Islet precursor cell (in vitro differentiated cells): Measurements from ENCODE around the gene TMEM43.

Source experiments
- DNase-seq: peaks from one replicate; pipeline ENCODE4 v3.0.0-alpha.2; 2018

TMEM43 gene

GRCh38 chr3:14123308-14124222 is 1.3 kb upstream of the TMEM43 start:
- DNase-seq, result peak; percentile 49

GRCh38 chr3:14124223-14124614 is 633 bp upstream of the TMEM43 start:
- DNase-seq, result peak; percentile 69

- peak; percentile 95 for DNase-seq
Observed at GRCh38 chr3:14125193-14126016, 553 bp downstream of the TMEM43 start.

GRCh38 chr3:14126017-14126886 is 1.4 kb downstream of the TMEM43 start:
- no peak for DNase-seq

- no peak for DNase-seq
Observed at GRCh38 chr3:14126887-14127505, 2.1 kb downstream of the TMEM43 start.

- no peak for DNase-seq
Observed at GRCh38 chr3:14127516-14128161, 2.8 kb downstream of the TMEM43 start.

- no peak for DNase-seq
Observed at GRCh38 chr3:14128724-14129123, 3.9 kb downstream of the TMEM43 start.

GRCh38 chr3:14129296-14129695 is 4.4 kb downstream of the TMEM43 start:
- peak; percentile 18 for DNase-seq

GRCh38 chr3:14130230-14130629 is 5.4 kb downstream of the TMEM43 start:
- peak; percentile 4 for DNase-seq

- DNase-seq, result no peak
Observed at GRCh38 chr3:14130707-14131106, 5.9 kb downstream of the TMEM43 start.

- no peak for DNase-seq
Observed at GRCh38 chr3:14131134-14131533, 6.3 kb downstream of the TMEM43 start.

- DNase-seq, result no peak
Observed at GRCh38 chr3:14132120-14132519, 7.3 kb downstream of the TMEM43 start.

GRCh38 chr3:14132689-14133088 is 7.8 kb downstream of the TMEM43 start:
- DNase-seq, result no peak

- DNase-seq, result no peak
Observed at GRCh38 chr3:14133188-14133800, 8.4 kb downstream of the TMEM43 start.

GRCh38 chr3:14133876-14134275 is 9.0 kb downstream of the TMEM43 start:
- no peak for DNase-seq

- no peak for DNase-seq
Observed at GRCh38 chr3:14134291-14134690, 9.4 kb downstream of the TMEM43 start.

- DNase-seq, result no peak
Observed at GRCh38 chr3:14135581-14135980, 10.7 kb downstream of the TMEM43 start.

GRCh38 chr3:14137004-14137403 is 12.2 kb downstream of the TMEM43 start:
- no peak for DNase-seq

GRCh38 chr3:14137445-14137844 is 12.6 kb downstream of the TMEM43 start:
- no peak for DNase-seq

- DNase-seq, result no peak
Observed at GRCh38 chr3:14138109-14138877, 13.4 kb downstream of the TMEM43 start.
